Transverse colon (tissue), 4 donors: ENCODE measurements around the gene ZDHHC18. TPM values are rescaled to one million over a fixed set of nuclear protein-coding genes. Genes with fewer than 3 reads are reported as not detected.

Experiments
- DNase-seq: peaks from one replicate; pipeline ENCODE4 v3.0.0-alpha.2; 2019
- H3K27ac ChIP-seq, 4 donors: fragments of 200-600 bp; sonication (generic); 2 replicates each; pipeline ENCODE4 v1.5.1; 2016 to 2018; ENCODE audit warnings: inconsistent platforms in 4 of 4
- H3K27me3 ChIP-seq: fragments of 200-600 bp; sonication (generic); 2 replicates; pipeline ENCODE4 v1.5.1; 2017; ENCODE audit warnings: inconsistent platforms
- H3K36me3 ChIP-seq, 4 donors: fragments of 200-600 bp; sonication (generic); 2 replicates each; pipeline ENCODE4 v1.5.1; 2017 to 2019; ENCODE audit warnings: inconsistent platforms in 4 of 4
- H3K4me1 ChIP-seq, 4 donors: fragments of 200-600 bp; sonication (generic); 2 replicates each; pipeline ENCODE4 v1.5.1; 2017 to 2020; ENCODE audit warnings: inconsistent platforms in 4 of 4
- H3K4me3 ChIP-seq, 4 donors: fragments of 200-600 bp; sonication (generic); 1 replicate in 1 of 4; 2 replicates in 3 of 4; pipeline versions ENCODE4 v1.5.1 to v1.6.1; 2017 to 2019; ENCODE audit warnings: inconsistent platforms in 4 of 4
- H3K9me3 ChIP-seq, 2 donors: fragments of 200-600 bp; sonication (generic); 2 replicates each; pipeline ENCODE4 v1.5.1; 2017 to 2019; ENCODE audit warnings: inconsistent platforms in 2 of 2
- EP300 ChIP-seq: sonication (generic); formaldehyde crosslinking; IDR thresholded peaks from one replicate; pipeline ENCODE4 v1.6.1; 2017; ENCODE audit warnings: antibody characterized with exemption, low read depth
- POLR2A ChIP-seq: fragments of 450-650 bp; IDR thresholded peaks from one replicate; pipeline ENCODE4 v1.6.1; 2016; ENCODE audit warnings: antibody characterized with exemption, mild to moderate bottlenecking, moderate library complexity
- POLR2AphosphoS5 ChIP-seq, 3 donors: sonication (generic); formaldehyde crosslinking; IDR thresholded peaks; one replicate each; pipeline ENCODE4 v1.6.1; 2016; ENCODE audit warnings: antibody characterized with exemption in 3 of 3
- WGBS, 2 donors: methylation state at CpG; one replicate each; pipeline ENCODE4 v1.1.5; 2018; ENCODE audit warnings: low coverage in 1 of 2; 5-methylcytosine and 5-hydroxymethylcytosine counted together
- in situ Hi-C, 4 donors: fragments of 200-750 bp; cut with MboI; loops; one replicate each; pipeline versions ENCODE4 v1.15.0 to v1.15.1; 2017; ENCODE audit warnings: low sequenced_read_pairs in 3 of 4, low pct_ligation_motif_present in 1 of 4, low pct_unique_long_range_greater_than_20kb in 1 of 4
- intact Hi-C: fragments of 100-400 bp; cut with DNase I; formaldehyde crosslinking; loops from one replicate; pipeline ENCODE4 v1.15.1; 2023; ENCODE audit warnings: low total_unique reads
- total RNA-seq, 4 donors: library from RNA; depleted of rRNA; stranded (reverse); fragments of >200 nt; gene quantifications; one replicate each; pipeline ENCODE4 v1.1.0, GENCODE V29; 2016
- TF ChIP-seq, protein P1 (sequence below), 5 experiments: fragments of 200-600 bp in 3 of 5; fragments of 450-650 bp in 2 of 5; sonication (generic) in 3 of 5; IDR thresholded peaks; 1 replicate in 2 of 5; 2 replicates in 3 of 5; pipeline ENCODE4 v1.5.1; 2016 to 2017; ENCODE audit warnings: antibody characterized with exemption in 5 of 5, inconsistent platforms in 3 of 5, mild to moderate bottlenecking in 2 of 5, moderate library complexity in 1 of 5

The ZDHHC18 gene
- total RNA-seq, 4 donors from 2014 or later: 4.4 to 37.3 (median 28.0) TPM

- peak overlapping the region; percentile 73 to 90 (median 78) for H3K4me3 ChIP-seq
- 0% methylated on average over 15 to 19 of the region's 19 CpGs for WGBS, 2 donors
- H3K9me3 ChIP-seq: no peaks in the 10 kb centered on the region
- intact Hi-C loops (loop anchor here (5.0 kb wide), 2 partner anchors 97 to 112 kb away; no protein-coding TSS in a partner anchor), in situ Hi-C loops (loop anchor here (10.0 to 25.0 kb wide), 2 partner anchors 94 to 102 kb away; partner anchors contain the start of gene ARID1A (in 4 of the 4))
- TF ChIP-seq POLR2AphosphoS5 (IDR thresholded peaks at IDR 0.05) (peak; percentile 32 to 62 (median 54)), POLR2A (no peak), EP300 (no peak)
- TF ChIP-seq, protein P1, sequence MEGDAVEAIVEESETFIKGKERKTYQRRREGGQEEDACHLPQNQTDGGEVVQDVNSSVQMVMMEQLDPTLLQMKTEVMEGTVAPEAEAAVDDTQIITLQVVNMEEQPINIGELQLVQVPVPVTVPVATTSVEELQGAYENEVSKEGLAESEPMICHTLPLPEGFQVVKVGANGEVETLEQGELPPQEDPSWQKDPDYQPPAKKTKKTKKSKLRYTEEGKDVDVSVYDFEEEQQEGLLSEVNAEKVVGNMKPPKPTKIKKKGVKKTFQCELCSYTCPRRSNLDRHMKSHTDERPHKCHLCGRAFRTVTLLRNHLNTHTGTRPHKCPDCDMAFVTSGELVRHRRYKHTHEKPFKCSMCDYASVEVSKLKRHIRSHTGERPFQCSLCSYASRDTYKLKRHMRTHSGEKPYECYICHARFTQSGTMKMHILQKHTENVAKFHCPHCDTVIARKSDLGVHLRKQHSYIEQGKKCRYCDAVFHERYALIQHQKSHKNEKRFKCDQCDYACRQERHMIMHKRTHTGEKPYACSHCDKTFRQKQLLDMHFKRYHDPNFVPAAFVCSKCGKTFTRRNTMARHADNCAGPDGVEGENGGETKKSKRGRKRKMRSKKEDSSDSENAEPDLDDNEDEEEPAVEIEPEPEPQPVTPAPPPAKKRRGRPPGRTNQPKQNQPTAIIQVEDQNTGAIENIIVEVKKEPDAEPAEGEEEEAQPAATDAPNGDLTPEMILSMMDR (IDR thresholded peaks at IDR 0.05): peak; percentile 93 to 98 (median 95)
- peaks cover 20 to 47% (median 38%) of the 10 kb centered on the region in 4 donors for H3K4me1 ChIP-seq
- DNase-seq: peak; percentile 91
- no peaks in the 10 kb centered on the region for H3K27me3 ChIP-seq
- peak overlapping the region; percentile 98 to 99 (median 98) for H3K27ac ChIP-seq
- H3K36me3 ChIP-seq: peaks cover 0 to under 1% (median 0%) of the 10 kb centered on the region in 4 donors
Measured at GRCh38 chr1:26788836-26789611, 37.5 kb upstream of the ZDHHC18 start.

DNA sequence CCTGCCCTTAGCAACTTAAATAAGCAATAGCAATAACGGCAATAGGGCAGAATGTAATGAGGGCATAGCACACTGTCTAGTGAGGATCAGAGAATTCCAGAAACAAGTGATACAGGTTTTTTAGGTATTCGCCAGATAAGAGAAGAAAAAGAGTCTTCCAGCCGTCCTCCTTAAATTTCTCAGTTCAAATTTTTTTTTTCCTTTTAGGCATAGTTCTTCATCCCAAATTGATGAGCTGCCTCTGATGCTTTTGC, 36.9 kb upstream of the ZDHHC18 start:
- in situ Hi-C loops: loop anchor here (10.0 to 25.0 kb wide), 2 partner anchors 95 to 102 kb away; partner anchors contain the start of gene ARID1A (in 4 of the 4)
- H3K4me1 ChIP-seq: peaks cover 20 to 42% (median 33%) of the 10 kb centered on the region in 4 donors
- H3K4me3 ChIP-seq: no peak overlapping the region
- H3K9me3 ChIP-seq: no peaks in the 10 kb centered on the region
- intact Hi-C loops: loop anchor here (5.0 kb wide), 2 partner anchors 97 to 112 kb away; no protein-coding TSS in a partner anchor
- peaks cover 0 to 5% (median 0%) of the 10 kb centered on the region in 4 donors for H3K36me3 ChIP-seq
- H3K27me3 ChIP-seq: no peaks in the 10 kb centered on the region
- 55 to 66% methylated on average over 3 of the region's 3 CpGs for WGBS, 2 donors
- DNase-seq: no peak
- H3K27ac ChIP-seq: peak overlapping the region in 3 of 4 donors; percentile 98 to 99 (median 98)
- TF ChIP-seq EP300: no peak
- TF ChIP-seq POLR2AphosphoS5 (IDR thresholded peaks at IDR 0.05): no peak
- TF ChIP-seq, protein P1 (IDR thresholded peaks at IDR 0.05): no peak
- no peak for TF ChIP-seq POLR2A

GRCh38 chr1:26789931-26790330, 36.6 kb upstream of the ZDHHC18 start:
- no peak overlapping the region for H3K4me3 ChIP-seq
- peaks cover 20 to 38% (median 29%) of the 10 kb centered on the region in 4 donors for H3K4me1 ChIP-seq
- TF ChIP-seq POLR2A: no peak
- no peaks in the 10 kb centered on the region for H3K27me3 ChIP-seq
- intact Hi-C loops (loop anchor here (1.0 to 5.0 kb wide), 3 partner anchors 98 to 188 kb away; no protein-coding TSS in a partner anchor), in situ Hi-C loops (loop anchor here (10.0 to 25.0 kb wide), 3 partner anchors 95 to 185 kb away; partner anchors contain the start of gene ARID1A (in 4 of the 4))
- H3K36me3 ChIP-seq: peaks cover 0 to 8% (median 0%) of the 10 kb centered on the region in 4 donors
- DNase-seq: no peak
- H3K9me3 ChIP-seq: no peaks in the 10 kb centered on the region
- no peak overlapping the region for H3K27ac ChIP-seq
- WGBS, 2 donors: 68 to 79% methylated on average over 4 of the region's 4 CpGs

GRCh38 chr1:26790551-26790953, 35.9 kb upstream of the ZDHHC18 start:
- no peak overlapping the region for H3K4me3 ChIP-seq
- TF ChIP-seq, protein P1 (IDR thresholded peaks at IDR 0.05): no peak
- TF ChIP-seq EP300 (no peak), POLR2AphosphoS5 (IDR thresholded peaks at IDR 0.05) (no peak), POLR2A (no peak)
- no peaks in the 10 kb centered on the region for H3K9me3 ChIP-seq
- 61 to 72% methylated on average over 3 to 5 of the region's 5 CpGs for WGBS, 2 donors
- intact Hi-C loops: loop anchor here (1.0 kb wide), 1 partner anchor 188 kb away; no protein-coding TSS in a partner anchor
- H3K27ac ChIP-seq: no peak overlapping the region
- DNase-seq: no peak
- peaks cover 0 to 8% (median 0%) of the 10 kb centered on the region in 4 donors for H3K36me3 ChIP-seq
- H3K4me1 ChIP-seq: peaks cover 17 to 32% (median 28%) of the 10 kb centered on the region in 4 donors
- H3K27me3 ChIP-seq: no peaks in the 10 kb centered on the region
- in situ Hi-C loops: loop anchor here in 2 of 4 donors (10.0 to 25.0 kb wide), 2 partner anchors 103 to 186 kb away; partner anchors contain the start of gene ARID1A (in 2 of the 2)
